Stomach (tissue), 19 donors: ENCODE results near the gene EXOC1L. TPM values are rescaled to one million over a fixed set of nuclear protein-coding genes. Genes with fewer than 3 reads are reported as not detected.

Experiments
- DNase-seq, 2 donors: peaks; one replicate each; pipeline versions ENCODE4 v3.0.0 to v3.0.0-alpha.2; 2013 to 2019
- H3K27ac ChIP-seq, 5 donors: fragments of 200-600 bp in 4 of 5; sonication (generic) in 4 of 5; one replicate each; pipeline ENCODE4 v1.5.1; 2013 to 2019; ENCODE audit warnings: mild to moderate bottlenecking in 1 of 5, moderate library complexity in 1 of 5
- H3K27me3 ChIP-seq, 3 donors: fragments of 200-600 bp; sonication (generic); one replicate each; pipeline ENCODE4 v1.5.1; 2017 to 2019; ENCODE audit warnings: mixed run types in 1 of 3
- H3K36me3 ChIP-seq, 4 donors: fragments of 200-600 bp; sonication (generic); 1 replicate in 3 of 4; 2 replicates in 1 of 4; pipeline ENCODE4 v1.5.1; 2016 to 2019
- H3K4me1 ChIP-seq, 4 donors: fragments of 200-600 bp; sonication (generic); one replicate each; pipeline ENCODE4 v1.5.1; 2016 to 2019
- H3K4me3 ChIP-seq, 4 donors: fragments of 200-600 bp; sonication (generic) in 3 of 4; one replicate each; pipeline ENCODE4 v1.5.1; 2016 to 2019; ENCODE audit warnings: mild to moderate bottlenecking in 1 of 4
- H3K9me3 ChIP-seq, 4 donors: fragments of 200-600 bp; sonication (generic); one replicate each; pipeline ENCODE4 v1.5.1; 2016 to 2019
- EP300 ChIP-seq: sonication (generic); formaldehyde crosslinking; IDR thresholded peaks from one replicate; pipeline ENCODE4 v1.6.1; 2017; ENCODE audit warnings: antibody characterized with exemption
- POLR2A ChIP-seq, 4 donors: fragments of 450-650 bp; IDR thresholded peaks; one replicate each; pipeline ENCODE4 v1.6.1; 2016; ENCODE audit warnings: antibody characterized with exemption in 4 of 4, control low read depth in 2 of 4, mild to moderate bottlenecking in 1 of 4, moderate library complexity in 1 of 4
- POLR2AphosphoS5 ChIP-seq, 3 donors: sonication (generic); formaldehyde crosslinking; IDR thresholded peaks; one replicate each; pipeline ENCODE4 v1.6.1; 2016; ENCODE audit warnings: antibody characterized with exemption in 3 of 3
- WGBS, 5 donors: extraction: QIAGEN DNeasy Blood & Tissue Kit in 3 of 5; methylation state at CpG; one replicate each; pipeline versions ENCODE4 v1.1.5 to v1.1.7; 2013 to 2018; 5-methylcytosine and 5-hydroxymethylcytosine counted together
- intact Hi-C: fragments of 100-400 bp; cut with DNase I; formaldehyde crosslinking; loops from one replicate; pipeline ENCODE4 v1.15.1; 2023; ENCODE audit warnings: low total_unique reads
- long read RNA-seq, 10 donors: transcript quantifications; one replicate each; lab custom pipeline, GENCODE V29; 2026
- polyA plus RNA-seq, 3 donors: library from polyadenylated mRNA; stranded (reverse); fragments of 200-250 nt; gene quantifications; one replicate each; pipeline ENCODE4 v1.2.3, GENCODE V29; 2013
- total RNA-seq, 5 donors: library from RNA; depleted of rRNA; stranded (reverse); fragments of >200 nt; gene quantifications; one replicate each; pipeline versions ENCODE4 v1.1.0 to v1.2.3, GENCODE V29; 2014 to 2016
- TF ChIP-seq, protein P1 (sequence below), 7 experiments: fragments of 450-650 bp in 4 of 7; fragments of 200-600 bp in 3 of 7; sonication (generic) in 3 of 7; IDR thresholded peaks; one replicate each; pipeline ENCODE4 v1.5.1; 2016 to 2019; ENCODE audit warnings: antibody characterized with exemption in 7 of 7, control low read depth in 2 of 7, mild to moderate bottlenecking in 1 of 7
- donor health status: healthy with polysubstance abuse.
- donor health status: Bipolar disorder and iron deficiency.
- donor health status: healthy.

The EXOC1L gene, protein sequence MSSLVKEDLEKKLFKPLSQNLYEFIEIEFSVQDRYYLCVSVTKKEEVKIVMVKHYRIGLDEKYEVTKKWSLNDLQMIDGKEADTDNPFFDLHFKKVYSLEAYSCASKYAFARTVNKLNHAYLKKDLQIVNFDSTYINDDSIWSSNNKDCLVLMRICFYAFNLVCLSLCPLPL
- total RNA-seq (1 to 10 TPM in 1 of 5 donors, not detected in 4; 2.0 TPM), polyA plus RNA-seq (not detected)
- long read RNA-seq, donor 1 = 0 reads
- long read RNA-seq, donor 2 = 0 reads
- long read RNA-seq, donor 3 = 0 reads
- long read RNA-seq, donor 4 = 0 reads
- long read RNA-seq, donor 5 = 0 reads
- long read RNA-seq, donor 6 = 0 reads
- long read RNA-seq, donor 7 = 0 reads
- long read RNA-seq, donor 8 = 0 reads
- long read RNA-seq, donor 9 = 0 reads
- long read RNA-seq, donor 10 = 0 reads

DNA sequence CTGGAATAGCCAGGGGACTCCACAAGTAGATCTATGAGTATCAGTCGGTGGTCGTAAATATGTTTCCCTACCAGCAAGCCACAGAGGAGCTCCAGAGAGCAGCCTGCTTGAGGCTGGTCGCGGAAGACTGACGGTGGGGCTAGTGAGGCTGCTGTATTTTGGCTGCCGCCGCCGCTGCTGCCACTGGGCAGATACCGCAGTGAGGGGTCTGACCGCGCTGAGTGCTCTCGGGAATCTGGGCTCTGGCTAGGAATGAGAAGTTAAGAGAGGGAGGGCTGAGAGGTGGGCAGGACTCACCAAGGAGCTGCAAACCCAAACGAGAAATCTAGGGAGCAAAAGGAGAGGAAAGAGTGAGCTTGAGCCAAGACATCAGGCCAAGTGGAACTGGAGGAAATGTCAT lies at the start of gene EXOC1L:
Gene EXOC1L, plus strand, starts transcription at position 157 of the 400 bp plus-strand sequence. Its CDS starts 237 bp downstream, at position 394.
- 6 to 12% (median 8%) methylated on average over 13 of the region's 13 CpGs for WGBS, 5 donors
- Histone ChIP-seq H3K4me3 (peak within 1 kb of the TSS in 3 of 4 donors; percentile 13 to 31 (median 18)), H3K27ac (no peak within 1 kb of the TSS), H3K4me1 (peaks cover 0 to 5% (median 0%) of the 10 kb centered on the region in 4 donors), H3K9me3 (no peaks in the 10 kb centered on the region), H3K36me3 (no peaks in the 10 kb centered on the region), H3K27me3 (peaks cover 0 to 9% (median 0%) of the 10 kb centered on the region in 3 donors)
- intact Hi-C loops = no loop called here
- DNase-seq = peak in 1 of 2 donors; percentile 37
- TF ChIP-seq, protein P1, sequence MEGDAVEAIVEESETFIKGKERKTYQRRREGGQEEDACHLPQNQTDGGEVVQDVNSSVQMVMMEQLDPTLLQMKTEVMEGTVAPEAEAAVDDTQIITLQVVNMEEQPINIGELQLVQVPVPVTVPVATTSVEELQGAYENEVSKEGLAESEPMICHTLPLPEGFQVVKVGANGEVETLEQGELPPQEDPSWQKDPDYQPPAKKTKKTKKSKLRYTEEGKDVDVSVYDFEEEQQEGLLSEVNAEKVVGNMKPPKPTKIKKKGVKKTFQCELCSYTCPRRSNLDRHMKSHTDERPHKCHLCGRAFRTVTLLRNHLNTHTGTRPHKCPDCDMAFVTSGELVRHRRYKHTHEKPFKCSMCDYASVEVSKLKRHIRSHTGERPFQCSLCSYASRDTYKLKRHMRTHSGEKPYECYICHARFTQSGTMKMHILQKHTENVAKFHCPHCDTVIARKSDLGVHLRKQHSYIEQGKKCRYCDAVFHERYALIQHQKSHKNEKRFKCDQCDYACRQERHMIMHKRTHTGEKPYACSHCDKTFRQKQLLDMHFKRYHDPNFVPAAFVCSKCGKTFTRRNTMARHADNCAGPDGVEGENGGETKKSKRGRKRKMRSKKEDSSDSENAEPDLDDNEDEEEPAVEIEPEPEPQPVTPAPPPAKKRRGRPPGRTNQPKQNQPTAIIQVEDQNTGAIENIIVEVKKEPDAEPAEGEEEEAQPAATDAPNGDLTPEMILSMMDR (IDR thresholded peaks at IDR 0.05) = no peak
- TF ChIP-seq POLR2A (IDR thresholded peaks at IDR 0.05) (no peak), EP300 (no peak), POLR2AphosphoS5 (IDR thresholded peaks at IDR 0.05) (no peak)

DNA sequence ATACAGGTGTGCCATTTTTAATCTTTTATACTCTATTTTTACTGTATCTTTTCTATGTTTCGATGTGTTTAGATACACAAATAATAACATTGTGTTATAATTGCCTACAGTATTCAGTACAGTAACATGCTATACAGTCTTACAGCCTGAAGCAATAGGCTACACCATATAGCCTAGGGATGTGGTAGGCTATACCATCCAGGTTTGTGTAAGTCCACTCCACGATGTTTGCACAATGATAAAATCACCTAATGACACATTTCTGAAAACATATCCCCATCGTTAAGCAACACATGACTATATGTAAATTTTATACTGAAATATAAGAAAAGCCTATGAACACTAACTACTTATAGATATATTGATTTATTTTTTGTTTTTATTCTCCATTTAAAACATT lies 48.9 kb upstream of the EXOC1L start:
- Histone ChIP-seq H3K27me3 (no peaks in the 10 kb centered on the region), H3K4me1 (no peaks in the 10 kb centered on the region), H3K36me3 (no peaks in the 10 kb centered on the region), H3K9me3 (no peaks in the 10 kb centered on the region), H3K4me3 (no peak overlapping the region), H3K27ac (no peak overlapping the region)
- intact Hi-C loops = no loop called here
- no peak for DNase-seq
- 62 to 72% (median 65%) methylated on average over 3 of the region's 3 CpGs for WGBS, 5 donors
- TF ChIP-seq POLR2A (IDR thresholded peaks at IDR 0.05) (no peak), POLR2AphosphoS5 (IDR thresholded peaks at IDR 0.05) (no peak), EP300 (no peak)
- TF ChIP-seq, protein P1 (IDR thresholded peaks at IDR 0.05) = no peak

DNA sequence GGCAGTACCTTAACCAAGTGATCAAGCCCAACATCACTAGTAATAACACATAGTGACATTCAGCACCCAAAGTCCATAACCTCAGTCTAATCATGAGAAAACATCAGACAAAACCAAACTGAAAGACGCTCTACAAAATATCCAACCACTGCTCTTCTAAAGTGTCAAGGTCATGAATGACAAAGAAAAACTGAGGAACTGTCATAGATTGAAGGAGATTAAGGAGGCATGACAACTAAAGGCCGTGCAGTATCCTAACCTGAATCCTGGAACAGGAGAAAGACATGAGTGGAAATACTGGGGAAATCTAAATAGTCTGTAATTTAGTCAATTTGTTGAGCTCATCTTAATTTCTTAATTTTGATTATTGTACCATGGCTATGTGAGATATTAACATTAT lies 38.2 kb upstream of the EXOC1L start:
- Histone ChIP-seq H3K4me3 (no peak overlapping the region), H3K27me3 (no peaks in the 10 kb centered on the region), H3K36me3 (no peaks in the 10 kb centered on the region), H3K27ac (no peak overlapping the region), H3K4me1 (no peaks in the 10 kb centered on the region), H3K9me3 (no peaks in the 10 kb centered on the region)
- intact Hi-C loops = no loop called here
- 78 to 89% (median 87%) methylated on average over 2 of the region's 2 CpGs for WGBS, 5 donors
- DNase-seq = no peak
- TF ChIP-seq EP300 = no peak
- no peak for TF ChIP-seq POLR2A (IDR thresholded peaks at IDR 0.05)
- TF ChIP-seq, protein P1 (IDR thresholded peaks at IDR 0.05) = no peak
- TF ChIP-seq POLR2AphosphoS5 (IDR thresholded peaks at IDR 0.05) = no peak

DNA sequence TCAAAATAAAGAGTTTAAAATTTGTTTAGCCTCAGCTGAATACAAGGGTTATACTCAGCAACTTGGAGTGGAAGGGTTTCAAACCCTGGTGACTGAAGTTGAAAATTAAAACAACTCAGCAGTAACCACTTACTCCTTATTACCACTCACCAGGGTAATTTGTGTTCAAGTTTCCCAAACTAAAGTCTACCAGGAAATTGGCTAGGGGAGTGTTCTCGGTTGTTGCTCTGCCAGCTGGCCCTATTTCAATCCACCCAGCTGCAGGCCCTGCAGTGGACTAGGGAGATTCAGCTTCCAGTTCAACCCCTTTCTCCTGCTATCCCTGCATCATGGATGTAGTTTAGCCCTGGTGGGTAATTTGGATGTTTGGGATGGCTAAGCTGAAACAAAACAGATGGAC lies 37.8 kb upstream of the EXOC1L start:
- 9 to 40% (median 29%) methylated on average over 1 of the region's 1 CpG for WGBS, 5 donors

More for the DNA sequence above, 37.8 kb upstream of the EXOC1L start:
- TF ChIP-seq EP300 (no peak), POLR2A (IDR thresholded peaks at IDR 0.05) (no peak), POLR2AphosphoS5 (IDR thresholded peaks at IDR 0.05) (no peak)
- TF ChIP-seq, protein P1 (IDR thresholded peaks at IDR 0.05) = no peak
- Histone ChIP-seq H3K9me3 (no peaks in the 10 kb centered on the region), H3K27ac (no peak overlapping the region), H3K36me3 (no peaks in the 10 kb centered on the region), H3K4me1 (no peaks in the 10 kb centered on the region), H3K27me3 (no peaks in the 10 kb centered on the region), H3K4me3 (no peak overlapping the region)
- intact Hi-C loops = no loop called here
- peak; percentile 9 to 57 for DNase-seq
